Inflammatory macrophage treated with lipopolysaccharide for 1 hour (primary cell): ENCODE results near the gene SDR9C7.
"Not testable (repeated sequence)": the region's sequence is repeated elsewhere in the genome, so short reads cannot be mapped to it uniquely, and the experiment has no call there.

Experiments
- DNase-seq, 2 donors: peaks; one replicate each; pipeline ENCODE4 v3.0.0-alpha.2; 2020 to 2022

Gene SDR9C7

DNA sequence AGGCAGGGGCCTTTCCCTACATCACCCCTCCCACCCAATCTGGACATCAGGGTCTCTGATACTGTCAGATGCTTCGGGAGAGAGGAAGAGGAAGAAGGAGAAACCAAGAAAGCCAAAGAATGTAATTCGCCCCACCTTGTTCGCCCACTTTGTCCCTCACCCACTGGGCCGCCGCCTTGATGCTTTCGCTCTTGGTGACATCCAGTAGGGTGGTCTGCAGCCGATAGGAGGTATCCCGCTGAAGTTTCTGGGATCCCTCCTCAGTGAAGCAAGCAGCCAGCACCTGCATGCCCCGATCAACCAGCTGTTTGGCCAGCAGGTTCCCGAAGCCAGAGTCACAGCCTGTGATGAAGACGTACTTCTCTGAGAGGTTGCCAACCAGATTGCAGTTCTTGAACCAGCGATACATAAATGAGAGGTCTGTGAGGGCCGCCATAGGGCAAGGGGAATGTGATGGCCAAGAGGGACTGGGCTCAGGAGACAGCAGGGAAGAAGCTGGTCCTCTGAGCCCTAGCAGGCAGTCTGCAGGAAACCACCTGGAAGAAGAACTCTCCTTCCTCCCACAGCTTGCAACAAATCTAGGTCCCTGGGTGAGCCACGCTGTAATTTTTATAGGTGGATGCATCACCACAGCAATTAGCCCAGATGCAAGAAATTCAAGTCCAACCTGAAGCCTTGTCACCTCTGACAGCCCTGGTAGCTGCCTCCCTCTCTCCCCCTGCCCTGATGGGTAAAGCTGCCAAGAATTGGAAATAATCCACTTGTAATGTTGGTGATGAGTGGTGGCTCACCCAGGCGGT, at the start of gene SDR9C7:
Gene SDR9C7, minus strand, starts transcription at position 583 of the 800 bp plus-strand sequence. Its CDS starts 147 bp downstream, at position 436.
- no peak for DNase-seq

DNA sequence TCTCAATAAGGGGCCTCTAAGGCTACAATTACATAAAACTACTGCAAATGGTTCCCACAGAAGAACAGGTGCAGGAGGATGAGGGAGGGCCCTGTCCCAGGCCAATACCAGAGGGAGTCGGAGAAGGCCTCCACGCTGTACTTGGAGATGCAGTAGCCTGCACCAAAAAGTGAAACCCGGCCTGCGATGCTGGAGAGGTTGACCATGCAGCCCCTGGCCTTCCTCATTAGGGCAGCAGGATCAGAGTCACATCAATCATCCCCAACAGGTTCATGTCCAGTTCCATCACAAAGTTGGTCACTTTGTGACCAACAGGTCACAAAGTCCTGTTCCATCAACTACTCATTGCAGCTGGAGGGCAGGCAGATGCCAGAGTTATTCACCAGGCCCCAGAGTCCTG, 49.2 kb upstream of the SDR9C7 start:
- no peak for DNase-seq

GRCh38 chr12:56982578-56983236, 48.5 kb upstream of the SDR9C7 start:
- not testable (repeated sequence) for DNase-seq

DNA sequence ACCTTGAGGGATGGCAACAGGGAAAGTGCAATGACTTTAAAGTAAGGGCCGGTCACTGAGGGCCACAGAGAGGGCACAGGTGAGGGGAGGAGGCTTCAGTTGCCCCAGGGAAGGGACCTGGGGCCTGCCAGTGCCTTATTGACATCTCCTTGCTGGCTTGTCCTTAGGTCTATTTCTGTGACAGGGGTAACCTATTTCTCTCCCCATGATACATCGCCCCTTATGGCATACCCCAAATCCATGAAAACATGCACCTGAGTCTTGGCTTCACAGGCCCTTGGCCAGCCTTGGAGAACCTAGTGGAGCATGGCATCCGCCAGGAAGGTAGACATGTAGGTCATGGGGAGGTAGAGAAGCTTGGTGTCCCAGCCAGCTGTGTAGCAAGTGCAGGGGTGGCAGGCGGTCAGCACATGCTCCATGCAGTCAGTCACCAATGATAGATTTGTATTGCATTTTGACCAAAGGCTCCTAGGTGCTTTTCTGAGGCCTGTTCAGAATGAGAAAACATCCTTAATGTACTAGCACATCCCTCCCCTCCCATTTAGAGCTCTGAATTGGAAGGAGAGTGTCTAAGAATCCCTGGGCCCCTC, 46.8 kb upstream of the SDR9C7 start:
- DNase-seq, result no peak

- DNase-seq, result no peak
Measured at GRCh38 chr12:56980268-56980667, 46.1 kb upstream of the SDR9C7 start.

GRCh38 chr12:56979628-56980027, 45.4 kb upstream of the SDR9C7 start:
- DNase-seq, result no peak

- DNase-seq, result peak in 1 of 2 donors; percentile 45
Measured at GRCh38 chr12:56978397-56979138, 44.4 kb upstream of the SDR9C7 start.

GRCh38 chr12:56977361-56977760, 43.2 kb upstream of the SDR9C7 start:
- not testable (repeated sequence) for DNase-seq

- DNase-seq, result not testable (repeated sequence)
Measured at GRCh38 chr12:56974224-56974623, 40.0 kb upstream of the SDR9C7 start.

DNA sequence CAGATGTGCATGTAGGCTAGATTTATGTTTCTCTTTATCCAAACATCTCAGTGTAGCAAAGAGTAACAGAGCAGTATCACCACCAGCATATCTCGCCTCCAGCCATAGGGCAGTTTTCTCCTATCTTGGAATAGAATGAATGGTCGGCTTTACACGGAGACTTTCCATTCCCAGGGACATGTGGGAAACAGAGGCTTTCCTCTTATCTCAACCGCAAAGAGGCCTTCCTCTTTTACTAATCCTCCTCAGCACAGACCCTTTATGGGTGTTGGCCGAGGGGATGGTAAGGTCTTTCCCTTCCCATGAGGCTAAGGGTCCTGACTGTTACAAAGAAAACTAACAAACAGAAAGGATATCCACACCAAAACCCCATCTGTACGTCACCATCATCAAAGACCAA, 34.7 kb upstream of the SDR9C7 start:
- not testable (repeated sequence) for DNase-seq

DNA sequence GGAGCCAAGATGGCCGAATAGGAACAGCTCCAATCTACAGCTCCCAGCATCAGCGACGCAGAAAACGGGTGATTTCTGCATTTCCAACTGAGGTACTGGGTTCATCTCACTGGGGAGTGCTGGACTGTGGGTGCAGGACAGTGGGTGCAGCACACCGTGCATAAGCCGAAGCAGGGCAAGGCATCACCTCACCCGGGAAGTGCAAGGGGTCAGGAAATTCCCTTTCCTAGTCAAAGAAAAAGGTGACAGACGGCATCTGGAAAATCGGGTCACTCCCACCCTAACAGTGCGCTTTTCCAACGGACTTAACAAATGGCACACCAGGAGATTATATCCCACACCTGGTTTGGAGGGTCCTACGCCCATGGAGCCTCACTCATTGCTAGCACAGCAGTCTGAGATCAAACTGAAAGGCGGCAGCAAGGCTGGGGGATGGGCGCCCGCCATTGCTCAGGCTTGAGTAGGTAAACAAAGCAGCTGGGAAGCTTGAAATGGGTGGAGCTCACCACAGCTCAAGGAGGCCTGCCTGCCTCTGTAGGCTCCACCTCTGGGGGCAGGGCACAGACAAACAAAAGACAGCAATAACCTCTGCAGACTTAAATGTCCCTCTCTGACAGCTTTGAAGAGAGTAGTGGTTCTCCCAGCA, 31.9 kb upstream of the SDR9C7 start:
- not testable (repeated sequence) for DNase-seq

GRCh38 chr12:56965124-56965523, 30.9 kb upstream of the SDR9C7 start:
- DNase-seq, result not testable (repeated sequence)

GRCh38 chr12:56963557-56963956, 29.3 kb upstream of the SDR9C7 start:
- not testable (repeated sequence) for DNase-seq

- not testable (repeated sequence) for DNase-seq
Measured at GRCh38 chr12:56962247-56962646, 28.0 kb upstream of the SDR9C7 start.

DNA sequence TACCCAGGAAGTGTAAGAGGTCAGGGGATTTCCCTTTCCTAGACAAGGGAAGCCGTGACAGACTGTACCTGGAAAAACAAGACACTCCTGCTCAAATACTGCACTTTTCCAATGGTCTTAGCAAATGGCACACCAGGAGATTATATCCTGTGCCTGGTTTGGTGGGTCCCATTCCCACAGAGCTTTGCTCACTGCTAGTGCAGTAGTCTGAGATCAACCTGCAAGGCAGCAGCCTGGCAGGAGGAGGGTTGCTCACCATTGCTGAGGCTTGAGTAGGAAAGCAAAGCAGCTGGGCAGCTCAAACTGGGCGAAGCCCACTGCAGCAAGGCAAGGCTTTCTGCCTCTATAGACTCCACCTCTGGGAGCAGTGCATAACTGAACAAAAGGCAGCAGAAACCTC, 24.2 kb upstream of the SDR9C7 start:
- no peak for DNase-seq

- no peak for DNase-seq
Measured at GRCh38 chr12:56957229-56958052, 23.2 kb upstream of the SDR9C7 start, which contains the start of gene RDH16. Gene RDH16 (minus strand): TSS chr12:56957608. CDS start chr12:56957462, 146 bp downstream.

- DNase-seq, result peak; percentile 70 to 86
Measured at GRCh38 chr12:56955631-56956256, 21.5 kb upstream of the SDR9C7 start.

- DNase-seq, result no peak
Measured at GRCh38 chr12:56954958-56955355, 20.7 kb upstream of the SDR9C7 start.

DNA sequence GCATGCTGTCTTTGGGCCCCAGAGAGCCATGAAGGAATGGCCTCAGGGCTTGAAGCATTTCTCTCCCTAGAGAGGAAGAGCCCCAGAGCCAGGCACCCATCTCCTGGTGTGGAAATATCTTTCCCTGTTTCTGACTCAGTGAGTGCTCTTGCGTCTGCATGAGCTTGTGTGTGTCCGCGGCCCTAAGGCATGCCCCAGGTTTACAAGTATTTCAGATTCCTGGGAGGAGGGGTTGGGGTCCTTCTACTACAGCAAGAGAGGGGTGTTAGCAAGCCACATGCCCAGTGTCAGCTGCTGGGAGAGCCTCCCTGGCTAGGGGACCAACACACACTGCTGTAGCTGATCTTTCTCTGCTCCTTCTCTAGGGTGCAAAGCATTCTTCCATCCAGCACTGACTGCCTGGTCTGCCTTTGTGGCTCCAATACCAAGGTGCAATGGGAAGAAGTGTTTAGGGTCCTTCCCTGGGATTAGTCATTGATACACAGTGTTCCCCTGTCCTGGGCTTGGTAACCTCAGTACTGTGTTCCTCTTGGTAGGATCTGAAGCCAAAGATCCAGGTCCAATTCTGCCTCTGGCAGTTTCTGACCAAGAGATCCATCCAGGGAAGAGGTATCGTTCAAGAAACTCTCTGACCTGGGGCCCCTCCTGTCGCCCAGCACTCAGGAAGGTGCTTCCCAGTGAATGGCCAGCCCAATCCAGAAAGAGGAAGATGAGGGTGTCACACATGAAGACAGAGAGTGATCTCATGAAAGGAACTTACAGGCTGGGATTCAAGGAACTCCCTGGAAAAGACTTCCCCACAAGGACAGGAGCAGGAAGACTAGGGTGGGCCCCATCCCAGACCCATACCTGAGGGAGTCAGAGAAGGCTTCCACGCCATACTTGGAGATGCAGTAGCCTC, 20.1 kb upstream of the SDR9C7 start:
- DNase-seq, result peak in 1 of 2 donors; percentile 57

- no peak for DNase-seq
Measured at GRCh38 chr12:56953314-56953713, 19.1 kb upstream of the SDR9C7 start.
